Measurements from ENCODE around the gene CMTM7.

DNA sequence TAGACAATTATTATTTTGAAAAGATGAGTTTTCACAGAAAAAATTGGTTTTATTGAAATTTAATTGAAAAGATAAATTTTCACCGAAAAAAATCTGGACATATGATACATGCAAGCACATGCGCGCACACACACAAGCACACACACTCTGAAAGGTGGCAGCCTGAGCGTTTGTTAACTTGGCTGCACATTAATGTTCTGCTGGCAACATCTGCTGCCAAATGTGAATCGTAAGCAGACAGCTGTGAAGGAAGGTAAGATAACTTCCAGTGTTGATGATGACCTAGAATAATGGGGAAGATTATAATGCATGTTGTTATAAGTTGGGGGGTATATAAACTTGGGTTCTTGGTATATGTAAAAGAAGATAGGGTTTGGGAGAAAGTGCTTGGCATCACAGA lies 18.4 kb upstream of the CMTM7 start:
- no peak for TF ChIP-seq CTCF (IDR thresholded peaks at IDR 0.05; ENCODE audit: low read depth, low read length, poor library complexity, severe bottlenecking)
- no peak for TF ChIP-seq EZH2phosphoT487 (IDR thresholded peaks at IDR 0.05; ENCODE audit: borderline replicate concordance, low read length)

Data from DOHH2 (cell line).